Endothelial cell of umbilical vein (primary cell): Measurements from ENCODE around the gene ZNF75A. TPM values are rescaled to one million over a fixed set of nuclear protein-coding genes. Genes with fewer than 3 reads are reported as not detected.

Source experiments
- BruUV-seq: library from RNA; stranded (reverse); fragments of 400-500 nt; replicated peaks from 2 replicates; lab custom pipeline; 2021; lab: Mats Ljungman, UMichigan
- CTCF ChIA-PET: fragments of 300-600, 350-600 bp; sonication (Branson Sonifier 250); formaldehyde crosslinking; loops from one replicate; lab custom pipeline; 2021; ENCODE audit warnings: antibody characterized with exemption, inconsistent platforms; lab: Charles Lee
- POLR2A ChIA-PET: fragments of 300-600, 350-600 bp; sonication (Branson Sonifier 250); formaldehyde crosslinking; loops from one replicate; lab custom pipeline; 2021; ENCODE audit warnings: antibody characterized with exemption, inconsistent platforms; lab: Charles Lee
- DNase-seq: peaks from one replicate; pipeline ENCODE4 v3.0.0-alpha.2; 2011; ENCODE audit warnings: low read depth, low spot score
- FAIRE-seq: peaks from 2 replicates; lab custom pipeline; 2011; peaks lifted over from hg19 to GRCh38; lab: Jason Lieb, UNC
- H2AFZ ChIP-seq: 2 replicates; pipeline ENCODE4 v1.6.0; 2012; ENCODE audit warnings: low read depth, low read length, control low read depth, inconsistent platforms
- H3K27ac ChIP-seq: 2 replicates; pipeline ENCODE4 v1.5.1; 2011; ENCODE audit warnings: low read depth, mild to moderate bottlenecking, control low read depth, low read length, moderate library complexity; ENCODE audit not compliant: insufficient read depth
- H3K27me3 ChIP-seq, 2 experiments: 2 replicates each; pipeline versions ENCODE4 v1.6.0 to v1.6.1; 2011; ENCODE audit warnings: low read length in 2 of 2, mixed read lengths in 1 of 2; ENCODE audit not compliant: control insufficient read depth in 2 of 2, insufficient read depth in 2 of 2
- H3K36me3 ChIP-seq, 2 experiments: 2 replicates in 1 of 2; 3 replicates in 1 of 2; pipeline ENCODE4 v1.5.1; 2011; ENCODE audit warnings: low read length in 2 of 2, mild to moderate bottlenecking in 1 of 2, moderate library complexity in 1 of 2; ENCODE audit not compliant: control insufficient read depth in 2 of 2, insufficient read depth in 2 of 2; ENCODE audit errors: extremely low read depth in 1 of 2
- H3K4me1 ChIP-seq: 3 replicates; pipeline ENCODE4 v1.5.1; 2011; ENCODE audit warnings: mild to moderate bottlenecking, low read length; ENCODE audit not compliant: control insufficient read depth, insufficient read depth; ENCODE audit errors: extremely low read depth
- H3K4me2 ChIP-seq: 2 replicates; pipeline ENCODE4 v1.6.1; 2011; ENCODE audit warnings: low read length, control low read depth, mixed read lengths; ENCODE audit not compliant: insufficient read depth
- H3K4me3 ChIP-seq, 3 experiments: fragments of 200-600 bp in 1 of 3; sonication (generic), shearing (Covaris generic) in 1 of 3; replicated peaks in 1 of 3; 2 replicates each; pipeline ENCODE4 v1.5.1; 2011 to 2016; ENCODE audit warnings: control low read depth in 3 of 3, low read length in 3 of 3, mild to moderate bottlenecking in 2 of 3, inconsistent platforms in 1 of 3, low read depth in 1 of 3, moderate library complexity in 1 of 3; ENCODE audit not compliant: insufficient read depth in 1 of 3
- H3K79me2 ChIP-seq: 2 replicates; pipeline ENCODE4 v1.6.0; 2012; ENCODE audit warnings: low read length, inconsistent platforms; ENCODE audit not compliant: control insufficient read depth, insufficient read depth
- H3K9ac ChIP-seq: replicated peaks from 2 replicates; pipeline ENCODE3; 2011; ENCODE audit warnings: low read length, control low read depth; ENCODE audit not compliant: insufficient read depth; ENCODE audit errors: extremely low read depth
- H3K9me1 ChIP-seq: replicated peaks from 3 replicates; pipeline ENCODE4 v1.6.0; 2011; ENCODE audit warnings: mild to moderate bottlenecking, low read length; ENCODE audit not compliant: control insufficient read depth, insufficient read depth; ENCODE audit errors: extremely low read depth
- H3K9me3 ChIP-seq: replicated peaks from 2 replicates; pipeline ENCODE4 v1.5.1; 2012; ENCODE audit warnings: low read length, inconsistent platforms; ENCODE audit not compliant: control insufficient read depth, insufficient read depth
- H4K20me1 ChIP-seq: replicated peaks from 2 replicates; pipeline ENCODE3; 2011; ENCODE audit warnings: mild to moderate bottlenecking, low read length; ENCODE audit not compliant: control insufficient read depth, insufficient read depth; ENCODE audit errors: extremely low read depth
- EZH2 ChIP-seq: IDR thresholded peaks from 2 replicates; pipeline ENCODE4 v1.6.1; 2012; ENCODE audit warnings: borderline replicate concordance, low read depth, mild to moderate bottlenecking, moderate library complexity, low read length, inconsistent platforms; ENCODE audit not compliant: severe bottlenecking
- FOS ChIP-seq: IDR thresholded peaks from 2 replicates; pipeline ENCODE4 v1.6.1; 2011; ENCODE audit warnings: mild to moderate bottlenecking, low read length, moderate library complexity, borderline replicate concordance; ENCODE audit not compliant: insufficient read depth
- GATA2 ChIP-seq: IDR thresholded peaks from 2 replicates; pipeline ENCODE4 v1.7.0; 2011; ENCODE audit warnings: low read depth, mild to moderate bottlenecking, moderate library complexity, mixed read lengths, low read length; ENCODE audit not compliant: insufficient read length, insufficient read depth
- JUN ChIP-seq: IDR thresholded peaks from 2 replicates; pipeline ENCODE4 v1.6.1; 2011; ENCODE audit warnings: borderline replicate concordance, low read depth; ENCODE audit not compliant: insufficient read length, insufficient read depth
- MAX ChIP-seq: IDR thresholded peaks from 2 replicates; pipeline ENCODE4 v1.6.1; 2011; ENCODE audit not compliant: insufficient read depth, insufficient read length
- MYC ChIP-seq: IDR thresholded peaks from one replicate; pipeline ENCODE4 v1.6.1; 2011; ENCODE audit warnings: mild to moderate bottlenecking, low read depth, low read length
- POLR2A ChIP-seq: IDR thresholded peaks from 2 replicates; pipeline ENCODE4 v1.6.1; 2012; ENCODE audit warnings: low read depth, mild to moderate bottlenecking, control low read depth, low read length
- POLR2AphosphoS5 ChIP-seq: IDR thresholded peaks from 2 replicates; pipeline ENCODE4 v1.6.1; 2012; ENCODE audit warnings: low read depth, mild to moderate bottlenecking, control low read depth, low read length, moderate library complexity; ENCODE audit not compliant: insufficient read depth
- dilution Hi-C: fragments of 300-500 bp; cut with MboI; formaldehyde crosslinking; loops from one replicate; pipeline ENCODE4 v1.15.0; 2019; ENCODE audit warnings: low sequenced_read_pairs; ENCODE audit not compliant: extremely low pct_ligation_motif_present
- intact Hi-C: fragments of 100-400 bp; cut with micrococcal nuclease; formaldehyde crosslinking; loops from one replicate; pipeline ENCODE4 v1.10.0; 2022
- polyA plus RNA-seq, 4 experiments: library from polyadenylated mRNA; depleted of rRNA in 3 of 4; stranded (reverse) in 3 of 4; unstranded in 1 of 4; fragments of >200 nt; gene quantifications; 2 replicates each; pipeline versions ENCODE4 v1.2.1 to v1.2.3, GENCODE V29; 2011 to 2012; ENCODE audit warnings: missing spikeins in 1 of 4
- total RNA-seq: library from RNA; stranded (reverse); gene quantifications from 2 replicates; pipeline ENCODE4 v1.2.3, GENCODE V29; 2021
- TF ChIP-seq, protein P1 (sequence below), 2 donors: IDR thresholded peaks; 1 replicate in 1 of 2; 2 replicates in 1 of 2; pipeline ENCODE4 v1.5.1; 2011; ENCODE audit warnings: low read length in 2 of 2, mild to moderate bottlenecking in 2 of 2, moderate library complexity in 2 of 2, control low read depth in 1 of 2, inconsistent platforms in 1 of 2, low read depth in 1 of 2; ENCODE audit not compliant: insufficient read depth in 1 of 2; ENCODE audit errors: extremely low read depth in 1 of 2

ZNF75A gene
- total and polyA plus RNA-seq, 2 donors (not counting 3 experiments of a cell fraction or from before 2014, with no cell fraction given), result 8.3 to 28.4 TPM

DNA sequence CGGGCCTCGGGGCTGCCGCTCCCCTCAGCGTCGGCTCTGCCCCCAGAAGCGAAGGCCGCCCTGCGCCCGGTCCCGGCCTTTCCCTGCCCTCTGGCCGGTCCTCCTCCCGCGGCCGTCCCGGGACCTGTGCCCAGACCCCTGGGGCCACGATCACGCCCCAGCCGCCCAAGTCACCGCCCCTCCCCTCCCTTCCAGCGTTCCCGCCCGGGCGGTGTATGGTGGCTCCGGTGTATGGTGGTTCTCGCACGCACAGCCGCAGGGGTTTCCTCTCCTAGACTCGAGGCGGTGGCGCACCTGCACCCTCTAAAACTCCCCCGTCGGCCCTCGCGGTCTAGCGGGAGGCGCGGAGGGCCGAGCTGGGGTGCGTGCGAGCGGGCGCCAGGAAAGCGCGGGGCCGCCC, 10.1 kb upstream of the ZNF75A start:
- H3K9me1 ChIP-seq, result no peaks in the 10 kb centered on the region
- no peak for FAIRE-seq
- TF ChIP-seq JUN (no peak), POLR2A (no peak), FOS (no peak), GATA2 (no peak), MAX (no peak), EZH2 (no peak), MYC (no peak), POLR2AphosphoS5 (no peak)
- TF ChIP-seq, protein P1, sequence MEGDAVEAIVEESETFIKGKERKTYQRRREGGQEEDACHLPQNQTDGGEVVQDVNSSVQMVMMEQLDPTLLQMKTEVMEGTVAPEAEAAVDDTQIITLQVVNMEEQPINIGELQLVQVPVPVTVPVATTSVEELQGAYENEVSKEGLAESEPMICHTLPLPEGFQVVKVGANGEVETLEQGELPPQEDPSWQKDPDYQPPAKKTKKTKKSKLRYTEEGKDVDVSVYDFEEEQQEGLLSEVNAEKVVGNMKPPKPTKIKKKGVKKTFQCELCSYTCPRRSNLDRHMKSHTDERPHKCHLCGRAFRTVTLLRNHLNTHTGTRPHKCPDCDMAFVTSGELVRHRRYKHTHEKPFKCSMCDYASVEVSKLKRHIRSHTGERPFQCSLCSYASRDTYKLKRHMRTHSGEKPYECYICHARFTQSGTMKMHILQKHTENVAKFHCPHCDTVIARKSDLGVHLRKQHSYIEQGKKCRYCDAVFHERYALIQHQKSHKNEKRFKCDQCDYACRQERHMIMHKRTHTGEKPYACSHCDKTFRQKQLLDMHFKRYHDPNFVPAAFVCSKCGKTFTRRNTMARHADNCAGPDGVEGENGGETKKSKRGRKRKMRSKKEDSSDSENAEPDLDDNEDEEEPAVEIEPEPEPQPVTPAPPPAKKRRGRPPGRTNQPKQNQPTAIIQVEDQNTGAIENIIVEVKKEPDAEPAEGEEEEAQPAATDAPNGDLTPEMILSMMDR (IDR thresholded peaks at IDR 0.05; ENCODE audit: extremely low read depth in 1 of 2, insufficient read depth in 1 of 2, low read depth in 1 of 2, low read length in 2 of 2), result no peak
- ChIA-PET CTCF (interaction anchor here (0.9 kb wide), 1 partner anchor 28 kb away, joined by 3 read pairs; no protein-coding TSS in a partner anchor), POLR2A (no interaction called here)
- H3K79me2 ChIP-seq, result peaks cover 4% of the 10 kb centered on the region
- intact Hi-C loops, result no loop called here
- H2AFZ ChIP-seq, result no peak overlapping the region
- no peak overlapping the region for H3K4me3 ChIP-seq
- no peak for DNase-seq
- peaks cover 13 to 16% of the 10 kb centered on the region in 2 experiments for H3K36me3 ChIP-seq
- peaks cover 8% of the 10 kb centered on the region for H3K9me3 ChIP-seq
- no TSS peak for BruUV-seq
- no peaks in the 10 kb centered on the region for H3K4me1 ChIP-seq
- dilution Hi-C loops, result no loop called here
- H4K20me1 ChIP-seq, result no peaks in the 10 kb centered on the region
- H3K9ac ChIP-seq, result no peak overlapping the region
- H3K27ac ChIP-seq, result no peak overlapping the region
- H3K4me2 ChIP-seq, result no peak overlapping the region
- no peaks in the 10 kb centered on the region for H3K27me3 ChIP-seq
